ENCODE data around the gene CHD1.
"Not testable (repeated sequence)": the region's sequence is repeated elsewhere in the genome, so short reads cannot be mapped to it uniquely, and the experiment has no call there.

Gene CHD1

GRCh38 chr5:98928873-98929709, at the start of gene CHD1:
Gene CHD1 (minus strand): TSS chr5:98929007. CDS start chr5:98926386, 2,621 bp downstream.
- DNase-seq = peak; percentile 86 to 96 (median 92)

- no peak for DNase-seq
These were observed 49.7 kb upstream of the CHD1 start for GRCh38 chr5:98978528-98978927.

- no peak for DNase-seq
These were observed 48.9 kb upstream of the CHD1 start for GRCh38 chr5:98977723-98978122.

- no peak for DNase-seq
These were observed 47.0 kb upstream of the CHD1 start for GRCh38 chr5:98975682-98976407.

- DNase-seq = no peak
These were observed 46.4 kb upstream of the CHD1 start for GRCh38 chr5:98975223-98975622.

- no peak for DNase-seq
These were observed 40.6 kb upstream of the CHD1 start for GRCh38 chr5:98969400-98969799.

GRCh38 chr5:98968056-98968564, 39.3 kb upstream of the CHD1 start:
- DNase-seq = no peak

GRCh38 chr5:98965226-98965625, 36.4 kb upstream of the CHD1 start:
- DNase-seq = no peak

GRCh38 chr5:98964621-98965020, 35.8 kb upstream of the CHD1 start:
- no peak for DNase-seq

GRCh38 chr5:98963019-98963418, 34.2 kb upstream of the CHD1 start:
- no peak for DNase-seq

- DNase-seq = no peak
These were observed 33.8 kb upstream of the CHD1 start for GRCh38 chr5:98962587-98962986.

- DNase-seq = no peak
These were observed 33.0 kb upstream of the CHD1 start for GRCh38 chr5:98961665-98962344.

- no peak for DNase-seq
These were observed 28.5 kb upstream of the CHD1 start for GRCh38 chr5:98957307-98957706.

- DNase-seq = not testable (repeated sequence)
These were observed 27.1 kb upstream of the CHD1 start for GRCh38 chr5:98955888-98956287.

- DNase-seq = not testable (repeated sequence)
These were observed 26.7 kb upstream of the CHD1 start for GRCh38 chr5:98955471-98955870.

GRCh38 chr5:98954392-98955028, 25.7 kb upstream of the CHD1 start:
- DNase-seq = no peak

- no peak for DNase-seq
These were observed 14.0 kb upstream of the CHD1 start for GRCh38 chr5:98942847-98943246.

GRCh38 chr5:98941131-98941883, 12.5 kb upstream of the CHD1 start:
- no peak for DNase-seq

GRCh38 chr5:98940581-98940980, 11.8 kb upstream of the CHD1 start:
- DNase-seq = no peak

- DNase-seq = no peak
These were observed 9.7 kb upstream of the CHD1 start for GRCh38 chr5:98938464-98938863.

- DNase-seq = no peak
These were observed 8.3 kb upstream of the CHD1 start for GRCh38 chr5:98936948-98937715.

All from activated naive CD4-positive, alpha-beta T cell (primary cell).